SK-N-SH (cell line): ENCODE data around the gene SORBS1. TPM values are rescaled to one million over a fixed set of nuclear protein-coding genes. Genes with fewer than 3 reads are reported as not detected.

Experiments
- CTCF ChIA-PET: fragments of 300-600, 350-600 bp; formaldehyde crosslinking; extraction: SDS; loops from one replicate; lab custom pipeline; 2021; lab: Yijun Ruan, JAX
- POLR2A ChIA-PET: fragments of 350-600 bp; sonication (Branson Sonifier 250); formaldehyde crosslinking; extraction: SDS; loops from one replicate; lab custom pipeline; 2020; ENCODE audit warnings: antibody characterized with exemption, inconsistent platforms; lab: Yijun Ruan, JAX
- DNase-seq: peaks from one replicate; pipeline ENCODE4 v3.0.0; 2012
- H2AFZ ChIP-seq: fragments of 200-600 bp; sonication (generic); 2 replicates; pipeline ENCODE4 v1.8.1; 2016; ENCODE audit warnings: antibody characterized with exemption, mild to moderate bottlenecking, low read depth
- H3F3A ChIP-seq: fragments of 200-600 bp; sonication (generic); replicated peaks from 2 replicates; pipeline ENCODE3; 2016; ENCODE audit warnings: antibody characterized with exemption, mild to moderate bottlenecking; ENCODE audit not compliant: insufficient read depth
- H3K27ac ChIP-seq, 2 experiments: fragments of 200-500 bp in 1 of 2; fragments of 200-600 bp in 1 of 2; sonication (Bioruptor generic) in 1 of 2; sonication (generic), shearing (Covaris generic) in 1 of 2; 2 replicates each; pipeline versions ENCODE4 v1.5.1 to v1.6.1; 2014 to 2016; ENCODE audit warnings: low read depth in 2 of 2, inconsistent platforms in 1 of 2, low read length in 1 of 2, mild to moderate bottlenecking in 1 of 2, mixed read lengths in 1 of 2
- H3K27me3 ChIP-seq: fragments of 200-600 bp; sonication (generic), shearing (Covaris generic); 2 replicates; pipeline ENCODE4 v1.6.1; 2016; ENCODE audit warnings: mixed run types; ENCODE audit not compliant: insufficient read depth
- H3K36me3 ChIP-seq, 2 experiments: fragments of 200-500 bp in 1 of 2; fragments of 200-600 bp in 1 of 2; sonication (Bioruptor generic) in 1 of 2; sonication (generic) in 1 of 2; replicated peaks in 1 of 2; 2 replicates each; pipeline versions ENCODE3 to v1.5.1; 2014 to 2016; ENCODE audit warnings: low read length in 1 of 2, mild to moderate bottlenecking in 1 of 2; ENCODE audit not compliant: insufficient read depth in 2 of 2, control insufficient read depth in 1 of 2
- H3K4me1 ChIP-seq, 2 experiments: fragments of 200-500 bp in 1 of 2; fragments of 200-600 bp in 1 of 2; sonication (Bioruptor generic) in 1 of 2; sonication (generic), shearing (Covaris generic) in 1 of 2; 2 replicates each; pipeline versions ENCODE4 v1.5.1 to v1.6.1; 2014 to 2016; ENCODE audit warnings: low read depth in 1 of 2, low read length in 1 of 2, mixed run types in 1 of 2; ENCODE audit not compliant: insufficient read depth in 2 of 2, control insufficient read depth in 1 of 2
- H3K4me2 ChIP-seq: fragments of 200-600 bp; sonication (generic), shearing (Covaris generic); 2 replicates; pipeline ENCODE4 v1.6.1; 2017; ENCODE audit warnings: mixed run types
- H3K4me3 ChIP-seq, 2 experiments: fragments of 200-500 bp in 1 of 2; fragments of 200-600 bp in 1 of 2; sonication (Bioruptor generic) in 1 of 2; sonication (generic), shearing (Covaris generic) in 1 of 2; 2 replicates each; pipeline versions ENCODE4 v1.5.1 to v1.8.1; 2014 to 2016; ENCODE audit warnings: low read depth in 2 of 2, inconsistent platforms in 1 of 2, low read length in 1 of 2, mild to moderate bottlenecking in 1 of 2, mixed read lengths in 1 of 2, moderate library complexity in 1 of 2
- H3K79me2 ChIP-seq: fragments of 200-600 bp; sonication (generic); 2 replicates; pipeline ENCODE4 v1.8.1; 2017; ENCODE audit warnings: mild to moderate bottlenecking; ENCODE audit not compliant: insufficient read depth
- H3K9ac ChIP-seq: fragments of 200-600 bp; sonication (generic); 2 replicates; pipeline ENCODE4 v1.6.1; 2017; ENCODE audit warnings: mixed run types
- H3K9me2 ChIP-seq: fragments of 200-600 bp; sonication (generic); 2 replicates; pipeline ENCODE4 v1.6.1; 2017; ENCODE audit warnings: mixed run types
- H3K9me3 ChIP-seq: fragments of 200-600 bp; sonication (generic); 2 replicates; pipeline ENCODE4 v1.6.1; 2017; ENCODE audit warnings: mixed run types, mild to moderate bottlenecking, moderate library complexity
- H4K20me1 ChIP-seq: fragments of 200-600 bp; sonication (generic); 2 replicates; pipeline ENCODE4 v1.6.1; 2017; ENCODE audit warnings: mild to moderate bottlenecking, mixed run types; ENCODE audit not compliant: insufficient read depth
- FOSL2 ChIP-seq: IDR thresholded peaks from 2 replicates; pipeline ENCODE4 v1.4.0; 2012; ENCODE audit warnings: low read depth, mild to moderate bottlenecking, moderate library complexity, borderline replicate concordance
- GABPA ChIP-seq: IDR thresholded peaks from 2 replicates; pipeline ENCODE4 v1.4.0; 2012; ENCODE audit warnings: low read depth, mild to moderate bottlenecking
- MXI1 ChIP-seq: IDR thresholded peaks from 2 replicates; pipeline ENCODE4 v1.6.1; 2012; ENCODE audit warnings: mild to moderate bottlenecking, low read depth, low read length, improper control_type of control experiment
- NRF1 ChIP-seq: IDR thresholded peaks from 2 replicates; pipeline ENCODE4 v1.6.1; 2012; ENCODE audit warnings: low read depth, mild to moderate bottlenecking, low read length
- TAF1 ChIP-seq: IDR thresholded peaks from 2 replicates; pipeline ENCODE4 v1.6.1; 2012; ENCODE audit warnings: low read depth, mild to moderate bottlenecking, low read length, moderate library complexity, borderline replicate concordance
- WGBS: methylation state at CpG from one replicate; pipeline ENCODE4 v1.1.6; 2017; ENCODE audit warnings: low lambda C conversion rate; 5-methylcytosine and 5-hydroxymethylcytosine counted together
- polyA plus RNA-seq, 3 experiments: library from polyadenylated mRNA; depleted of rRNA; stranded (reverse); fragments of >200 nt; gene quantifications; 2 replicates each; pipeline ENCODE4 v1.2.3, GENCODE V29; 2012
- TF ChIP-seq, protein P1 (sequence below): fragments of 150-350 bp; IDR thresholded peaks from 2 replicates; pipeline ENCODE4 v1.6.1; 2017; ENCODE audit warnings: antibody characterized with exemption, low read length, low read depth, borderline replicate concordance
- TF ChIP-seq, protein P2 (sequence below): IDR thresholded peaks from 2 replicates; pipeline ENCODE4 v1.4.0; 2012; ENCODE audit warnings: low read depth
- TF ChIP-seq, protein P3 (sequence below): fragments of 200-600 bp; sonication (generic); IDR thresholded peaks from 2 replicates; pipeline ENCODE4 v1.6.1; 2017; ENCODE audit warnings: antibody characterized with exemption, mild to moderate bottlenecking, moderate library complexity

The SORBS1 gene
- polyA plus RNA-seq, 1 of the 3 experiments (the other 2 are of a cell fraction), result 0.36 TPM

DNA sequence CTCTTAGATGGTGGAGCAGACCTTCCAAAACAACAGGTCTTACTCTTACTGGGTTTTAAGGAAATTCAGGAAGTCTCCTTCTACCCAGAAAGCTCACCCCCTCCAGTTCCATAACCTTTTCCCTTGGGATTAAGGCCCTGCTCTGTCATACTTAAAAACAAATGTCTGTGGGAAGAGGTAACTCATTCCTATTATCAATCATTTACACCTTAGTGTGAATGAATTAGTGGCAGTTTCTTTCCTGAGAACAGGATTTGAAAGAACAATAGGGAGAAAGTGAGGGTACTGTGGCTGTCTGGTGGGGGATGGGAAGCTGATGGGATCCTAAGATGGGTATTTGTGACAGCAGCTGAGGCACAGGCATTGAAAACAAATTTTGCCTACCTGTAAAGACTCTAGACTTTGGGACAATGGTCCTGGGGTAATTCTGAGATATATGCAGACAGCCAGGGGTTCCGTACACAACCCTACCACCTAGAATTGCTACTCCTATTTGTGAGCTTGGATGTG, 248.1 kb downstream of the SORBS1 start:
- no peak overlapping the region for H2AFZ ChIP-seq
- H3K36me3 ChIP-seq, result no peaks in the 10 kb centered on the region

DNA sequence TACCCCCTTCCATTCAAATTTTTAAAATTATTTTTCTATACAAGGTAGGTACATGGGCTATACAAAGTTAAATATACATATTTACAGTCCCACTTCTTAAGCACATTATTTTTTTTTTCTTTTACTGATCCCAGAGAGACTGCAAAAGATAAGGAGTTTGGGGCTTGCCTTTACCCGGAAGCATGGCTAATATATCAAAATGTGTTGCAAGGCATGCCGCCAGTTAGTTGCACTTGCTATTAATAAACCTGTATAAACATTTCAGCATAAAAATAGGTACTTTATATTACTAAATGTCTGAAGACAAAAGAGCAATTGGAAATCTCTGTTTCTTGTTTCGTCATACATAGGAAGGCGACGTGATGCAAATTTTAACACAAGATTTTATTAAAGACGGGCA, 248.9 kb downstream of the SORBS1 start:
- Histone ChIP-seq H3K9me2 (no peaks in the 10 kb centered on the region), H3K9me3 (no peaks in the 10 kb centered on the region), H2AFZ (no peak overlapping the region), H3K27me3 (no peaks in the 10 kb centered on the region), H3K4me2 (no peak overlapping the region), H4K20me1 (no peaks in the 10 kb centered on the region), H3K79me2 (no peaks in the 10 kb centered on the region), H3K4me3 (no peak overlapping the region), H3K4me1 (peaks cover 0 to 5% of the 10 kb centered on the region in 2 experiments; a peak in 1 of 4 replicates), H3F3A (peaks cover 20% of the 10 kb centered on the region), H3K36me3 (no peaks in the 10 kb centered on the region), H3K27ac (no peak overlapping the region), H3K9ac (no peak overlapping the region)
- DNase-seq, result no peak
- POLR2A ChIA-PET, result no interaction called here
- CTCF ChIA-PET, result no interaction called here
- WGBS, result 93% methylated on average over 6 of the region's 6 CpGs
- TF ChIP-seq, protein P1, sequence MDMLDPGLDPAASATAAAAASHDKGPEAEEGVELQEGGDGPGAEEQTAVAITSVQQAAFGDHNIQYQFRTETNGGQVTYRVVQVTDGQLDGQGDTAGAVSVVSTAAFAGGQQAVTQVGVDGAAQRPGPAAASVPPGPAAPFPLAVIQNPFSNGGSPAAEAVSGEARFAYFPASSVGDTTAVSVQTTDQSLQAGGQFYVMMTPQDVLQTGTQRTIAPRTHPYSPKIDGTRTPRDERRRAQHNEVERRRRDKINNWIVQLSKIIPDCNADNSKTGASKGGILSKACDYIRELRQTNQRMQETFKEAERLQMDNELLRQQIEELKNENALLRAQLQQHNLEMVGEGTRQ, result no peak
- no peak for TF ChIP-seq FOSL2
- no peak for TF ChIP-seq MXI1
- TF ChIP-seq TAF1, result no peak

More for the DNA sequence above, 248.1 kb downstream of the SORBS1 start:
- Histone ChIP-seq H3K4me1 (peaks cover 0 to 5% of the 10 kb centered on the region in 2 experiments; a peak in 1 of 4 replicates), H4K20me1 (no peaks in the 10 kb centered on the region), H3K79me2 (no peaks in the 10 kb centered on the region), H3K9me2 (no peaks in the 10 kb centered on the region), H3F3A (peaks cover 12% of the 10 kb centered on the region), H3K27me3 (no peaks in the 10 kb centered on the region), H3K9ac (no peak overlapping the region), H3K4me3 (no peak overlapping the region), H3K4me2 (no peak overlapping the region), H3K27ac (no peak overlapping the region), H3K9me3 (no peaks in the 10 kb centered on the region)
- 100% methylated on average over 1 of the region's 1 CpG for WGBS
- TF ChIP-seq, protein P2, sequence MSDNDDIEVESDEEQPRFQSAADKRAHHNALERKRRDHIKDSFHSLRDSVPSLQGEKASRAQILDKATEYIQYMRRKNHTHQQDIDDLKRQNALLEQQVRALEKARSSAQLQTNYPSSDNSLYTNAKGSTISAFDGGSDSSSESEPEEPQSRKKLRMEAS, result no peak
- no peak for TF ChIP-seq NRF1
- TF ChIP-seq GABPA, result no peak
- TF ChIP-seq, protein P3, sequence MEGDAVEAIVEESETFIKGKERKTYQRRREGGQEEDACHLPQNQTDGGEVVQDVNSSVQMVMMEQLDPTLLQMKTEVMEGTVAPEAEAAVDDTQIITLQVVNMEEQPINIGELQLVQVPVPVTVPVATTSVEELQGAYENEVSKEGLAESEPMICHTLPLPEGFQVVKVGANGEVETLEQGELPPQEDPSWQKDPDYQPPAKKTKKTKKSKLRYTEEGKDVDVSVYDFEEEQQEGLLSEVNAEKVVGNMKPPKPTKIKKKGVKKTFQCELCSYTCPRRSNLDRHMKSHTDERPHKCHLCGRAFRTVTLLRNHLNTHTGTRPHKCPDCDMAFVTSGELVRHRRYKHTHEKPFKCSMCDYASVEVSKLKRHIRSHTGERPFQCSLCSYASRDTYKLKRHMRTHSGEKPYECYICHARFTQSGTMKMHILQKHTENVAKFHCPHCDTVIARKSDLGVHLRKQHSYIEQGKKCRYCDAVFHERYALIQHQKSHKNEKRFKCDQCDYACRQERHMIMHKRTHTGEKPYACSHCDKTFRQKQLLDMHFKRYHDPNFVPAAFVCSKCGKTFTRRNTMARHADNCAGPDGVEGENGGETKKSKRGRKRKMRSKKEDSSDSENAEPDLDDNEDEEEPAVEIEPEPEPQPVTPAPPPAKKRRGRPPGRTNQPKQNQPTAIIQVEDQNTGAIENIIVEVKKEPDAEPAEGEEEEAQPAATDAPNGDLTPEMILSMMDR, result no peak
- no peak for DNase-seq
- ChIA-PET POLR2A (no interaction called here), CTCF (interaction anchor here (1.8 kb wide), 1 partner anchor 70 kb away, joined by 5 read pairs; no protein-coding TSS in a partner anchor)
